Measurements from ENCODE around the gene SPSB2. TPM values are rescaled to one million over a fixed set of nuclear protein-coding genes. Genes with fewer than 3 reads are reported as not detected.
"Not testable (repeated sequence)": the region's sequence is repeated elsewhere in the genome, so short reads cannot be mapped to it uniquely, and the experiment has no call there.

Gene SPSB2
- total RNA-seq, 1 experiment from 2014 or later: 9.2 TPM

DNA sequence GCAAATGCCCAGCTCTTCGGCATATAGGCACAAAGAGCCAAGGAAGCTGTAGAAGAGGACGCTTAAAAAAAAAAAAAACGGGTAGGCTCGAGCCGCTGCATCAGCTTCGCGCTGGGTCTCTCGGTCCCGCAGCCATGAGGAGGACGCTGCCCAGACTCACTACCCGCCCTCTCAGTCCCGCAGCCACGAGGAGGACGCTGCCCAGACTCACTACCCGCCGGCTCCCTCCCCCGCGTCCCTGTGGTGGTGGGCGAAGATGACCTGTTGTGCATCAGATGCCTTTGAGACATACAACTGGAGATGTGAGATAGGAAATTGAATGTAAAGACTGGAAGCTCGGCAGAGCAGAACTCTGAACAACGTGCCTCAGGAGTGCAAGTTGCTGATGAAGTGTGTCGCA lies 11.4 kb upstream of the SPSB2 start:
- H3F3A ChIP-seq (ENCODE audit: low read length, unreplicated experiment): no peaks in the 10 kb centered on the region
- H2AFZ ChIP-seq (ENCODE audit: low read length): no peak overlapping the region
- H3K4me3 ChIP-seq (ENCODE audit: low read length): no peak overlapping the region
- no peak overlapping the region for H3K27ac ChIP-seq (ENCODE audit: low read length)
- no peaks in the 10 kb centered on the region for H3K79me2 ChIP-seq (ENCODE audit: low read length)
- ATAC-seq: no peak
- no peaks in the 10 kb centered on the region for H4K20me1 ChIP-seq (ENCODE audit: low read length)
- DNase-seq: no peak
- H3K9me2 ChIP-seq (replicated peaks; ENCODE audit: low read length): no peaks in the 10 kb centered on the region
- H3K36me3 ChIP-seq (ENCODE audit: low read depth, low read length): no peaks in the 10 kb centered on the region
- no peak overlapping the region for H3K9ac ChIP-seq (ENCODE audit: low read length)
- no peaks in the 10 kb centered on the region for H3K9me3 ChIP-seq (ENCODE audit: low read length)
- TF ChIP-seq EZH2 (IDR thresholded peaks at IDR 0.05; ENCODE audit: low read length, unreplicated experiment): no peak
- TF ChIP-seq, protein P1, sequence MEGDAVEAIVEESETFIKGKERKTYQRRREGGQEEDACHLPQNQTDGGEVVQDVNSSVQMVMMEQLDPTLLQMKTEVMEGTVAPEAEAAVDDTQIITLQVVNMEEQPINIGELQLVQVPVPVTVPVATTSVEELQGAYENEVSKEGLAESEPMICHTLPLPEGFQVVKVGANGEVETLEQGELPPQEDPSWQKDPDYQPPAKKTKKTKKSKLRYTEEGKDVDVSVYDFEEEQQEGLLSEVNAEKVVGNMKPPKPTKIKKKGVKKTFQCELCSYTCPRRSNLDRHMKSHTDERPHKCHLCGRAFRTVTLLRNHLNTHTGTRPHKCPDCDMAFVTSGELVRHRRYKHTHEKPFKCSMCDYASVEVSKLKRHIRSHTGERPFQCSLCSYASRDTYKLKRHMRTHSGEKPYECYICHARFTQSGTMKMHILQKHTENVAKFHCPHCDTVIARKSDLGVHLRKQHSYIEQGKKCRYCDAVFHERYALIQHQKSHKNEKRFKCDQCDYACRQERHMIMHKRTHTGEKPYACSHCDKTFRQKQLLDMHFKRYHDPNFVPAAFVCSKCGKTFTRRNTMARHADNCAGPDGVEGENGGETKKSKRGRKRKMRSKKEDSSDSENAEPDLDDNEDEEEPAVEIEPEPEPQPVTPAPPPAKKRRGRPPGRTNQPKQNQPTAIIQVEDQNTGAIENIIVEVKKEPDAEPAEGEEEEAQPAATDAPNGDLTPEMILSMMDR (conservative IDR thresholded peaks at IDR 0.05; ENCODE audit: low read depth, low read length): no peak
- TF ChIP-seq EZH2phosphoT487 (IDR thresholded peaks at IDR 0.05; ENCODE audit: borderline replicate concordance, low read length): no peak
- no peaks in the 10 kb centered on the region for H3K27me3 ChIP-seq (ENCODE audit: low read length)
- intact Hi-C loops (cut with micrococcal nuclease): no loop called here
- no TSS peak for BruUV-seq (replicated peaks)
- ChIA-PET CTCF (no interaction called here), POLR2A (ENCODE audit: unreplicated experiment) (no interaction called here)
- H3K4me2 ChIP-seq (ENCODE audit: low read length): no peak overlapping the region
- peaks cover 5% of the 10 kb centered on the region; the same call in 1 of the 2 replicates for H3K4me1 ChIP-seq (ENCODE audit: insufficient read depth, low read length)

DNA sequence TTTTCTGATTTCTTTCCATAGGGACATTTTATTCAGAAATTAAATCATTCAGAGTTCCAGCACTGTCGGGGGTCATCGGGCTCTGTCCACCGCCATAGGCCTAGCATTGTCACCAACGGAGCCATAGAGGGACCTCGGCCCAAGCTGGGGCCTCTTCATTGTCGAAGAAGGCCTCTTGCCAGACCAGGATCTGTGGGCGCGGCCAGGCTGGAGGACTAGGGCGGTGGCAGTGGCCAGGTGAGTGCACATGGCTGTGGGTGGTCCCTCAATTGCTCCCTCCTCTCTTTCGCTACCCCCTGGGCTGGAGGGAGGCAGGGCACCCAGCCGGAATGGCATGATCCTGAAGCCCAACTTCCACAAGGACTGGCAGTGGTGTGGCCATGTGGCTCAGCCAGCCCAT lies 10.6 kb upstream of the SPSB2 start:
- peaks cover 5% of the 10 kb centered on the region; the same call in 1 of the 2 replicates for H3K4me1 ChIP-seq (ENCODE audit: insufficient read depth, low read length)
- no peaks in the 10 kb centered on the region for H3K36me3 ChIP-seq (ENCODE audit: low read depth, low read length)
- H3K79me2 ChIP-seq (ENCODE audit: low read length): no peaks in the 10 kb centered on the region
- H3K9ac ChIP-seq (ENCODE audit: low read length): no peak overlapping the region
- H2AFZ ChIP-seq (ENCODE audit: low read length): no peak overlapping the region
- H3K4me2 ChIP-seq (ENCODE audit: low read length): no peak overlapping the region
- ATAC-seq (no peak), DNase-seq (no peak)
- no peaks in the 10 kb centered on the region for H3F3A ChIP-seq (ENCODE audit: low read length, unreplicated experiment)
- no peak for TF ChIP-seq EZH2 (IDR thresholded peaks at IDR 0.05; ENCODE audit: low read length, unreplicated experiment)
- no peak for TF ChIP-seq EZH2phosphoT487 (IDR thresholded peaks at IDR 0.05; ENCODE audit: borderline replicate concordance, low read length)
- TF ChIP-seq, protein P1 (conservative IDR thresholded peaks at IDR 0.05; ENCODE audit: low read depth, low read length): no peak
- BruUV-seq (replicated peaks): no TSS peak
- H3K4me3 ChIP-seq (ENCODE audit: low read length): no peak overlapping the region
- no peaks in the 10 kb centered on the region for H4K20me1 ChIP-seq (ENCODE audit: low read length)
- CTCF ChIA-PET: no interaction called here
- H3K27me3 ChIP-seq (ENCODE audit: low read length): no peaks in the 10 kb centered on the region
- H3K9me2 ChIP-seq (replicated peaks; ENCODE audit: low read length): no peaks in the 10 kb centered on the region
- no peaks in the 10 kb centered on the region for H3K9me3 ChIP-seq (ENCODE audit: low read length)
- H3K27ac ChIP-seq (ENCODE audit: low read length): no peak overlapping the region
- POLR2A ChIA-PET (ENCODE audit: unreplicated experiment): no interaction called here
- intact Hi-C loops (cut with micrococcal nuclease): no loop called here

DNA sequence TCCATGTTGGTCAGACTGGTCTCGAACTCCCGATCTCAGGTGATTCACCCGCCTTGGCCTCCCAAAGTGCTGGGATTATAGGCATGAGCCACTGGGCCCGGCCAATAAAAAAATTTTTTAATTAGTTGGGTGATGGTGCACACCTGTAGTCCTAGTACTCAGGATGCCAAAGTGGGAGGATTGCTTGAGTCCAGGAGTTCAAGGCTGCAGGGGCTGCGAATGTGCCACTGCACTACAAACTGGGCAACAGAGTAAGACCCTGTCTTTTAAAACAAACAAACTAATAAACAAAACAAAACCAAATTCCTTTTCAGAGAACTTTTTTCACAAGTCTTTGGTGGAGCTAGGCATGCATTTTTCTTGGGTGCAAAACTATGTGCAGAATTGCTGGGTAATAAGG lies 10.1 kb upstream of the SPSB2 start:
- ChIA-PET POLR2A (ENCODE audit: unreplicated experiment) (no interaction called here), CTCF (no interaction called here)
- H4K20me1 ChIP-seq (ENCODE audit: low read length): no peaks in the 10 kb centered on the region
- H3K36me3 ChIP-seq (ENCODE audit: low read depth, low read length): no peaks in the 10 kb centered on the region
- no peak overlapping the region for H3K27ac ChIP-seq (ENCODE audit: low read length)
- peaks cover 5% of the 10 kb centered on the region; the same call in 1 of the 2 replicates for H3K4me1 ChIP-seq (ENCODE audit: insufficient read depth, low read length)
- TF ChIP-seq EZH2 (IDR thresholded peaks at IDR 0.05; ENCODE audit: low read length, unreplicated experiment): no peak
- TF ChIP-seq EZH2phosphoT487 (IDR thresholded peaks at IDR 0.05; ENCODE audit: borderline replicate concordance, low read length): no peak
- TF ChIP-seq, protein P1 (conservative IDR thresholded peaks at IDR 0.05; ENCODE audit: low read depth, low read length): no peak
- no peaks in the 10 kb centered on the region for H3K27me3 ChIP-seq (ENCODE audit: low read length)
- no peaks in the 10 kb centered on the region for H3K9me3 ChIP-seq (ENCODE audit: low read length)
- no peak overlapping the region for H2AFZ ChIP-seq (ENCODE audit: low read length)
- no peak overlapping the region for H3K9ac ChIP-seq (ENCODE audit: low read length)
- no peak overlapping the region for H3K4me2 ChIP-seq (ENCODE audit: low read length)
- DNase-seq: no peak
- H3K9me2 ChIP-seq (replicated peaks; ENCODE audit: low read length): no peaks in the 10 kb centered on the region
- intact Hi-C loops (cut with micrococcal nuclease): no loop called here
- no peak overlapping the region for H3K4me3 ChIP-seq (ENCODE audit: low read length)
- BruUV-seq (replicated peaks): no TSS peak
- H3F3A ChIP-seq (ENCODE audit: low read length, unreplicated experiment): no peaks in the 10 kb centered on the region
- ATAC-seq: no peak
- no peaks in the 10 kb centered on the region for H3K79me2 ChIP-seq (ENCODE audit: low read length)

DNA sequence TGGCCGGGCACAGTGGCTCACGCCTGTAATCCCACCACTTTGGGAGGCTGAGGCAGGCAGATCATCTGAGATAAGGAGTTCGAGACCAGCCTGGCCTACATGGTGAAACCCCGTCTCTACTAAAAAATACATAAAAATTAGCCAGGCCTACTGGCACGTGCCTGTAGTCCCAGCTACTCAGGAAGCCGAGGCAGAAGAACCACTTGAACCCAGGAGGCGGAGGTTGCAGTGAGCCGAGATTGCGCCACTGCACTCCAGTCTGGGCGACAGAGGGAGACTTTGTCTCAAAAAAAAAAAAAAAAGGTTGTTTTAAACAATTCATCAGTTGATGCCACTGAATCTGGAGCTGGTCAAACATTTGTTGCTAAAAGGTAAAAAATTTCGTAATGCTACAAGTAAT lies 6.7 kb upstream of the SPSB2 start:
- H3K27me3 ChIP-seq (ENCODE audit: low read length); DNase-seq; H2AFZ ChIP-seq (ENCODE audit: low read length); H4K20me1 ChIP-seq (ENCODE audit: low read length); intact Hi-C loops (cut with micrococcal nuclease); H3K36me3 ChIP-seq (ENCODE audit: low read depth, low read length); H3K4me1 ChIP-seq (ENCODE audit: insufficient read depth, low read length); H3K9ac ChIP-seq (ENCODE audit: low read length); H3K79me2 ChIP-seq (ENCODE audit: low read length); H3K4me3 ChIP-seq (ENCODE audit: low read length); H3K4me2 ChIP-seq (ENCODE audit: low read length); H3K9me3 ChIP-seq (ENCODE audit: low read length); ATAC-seq; CTCF ChIA-PET; H3F3A ChIP-seq (ENCODE audit: low read length, unreplicated experiment); BruUV-seq (replicated peaks); H3K9me2 ChIP-seq (replicated peaks; ENCODE audit: low read length); H3K27ac ChIP-seq (ENCODE audit: low read length): not testable (repeated sequence)
- POLR2A ChIA-PET (ENCODE audit: unreplicated experiment): interaction anchor here (0.6 kb wide), 1 partner anchor 64 kb away, joined by 17 read pairs; the partner anchor contains the start of gene RNU7-1

All from PC-3 (cell line).